K562 (cell line): ENCODE results near the gene ITGB1BP2. TPM values are rescaled to one million over a fixed set of nuclear protein-coding genes. Genes with fewer than 3 reads are reported as not detected.

Source experiments
- HNRNPUL1 ChIP-seq: fragments of 200-400 bp; formaldehyde crosslinking; IDR thresholded peaks from 2 replicates; pipeline ENCODE4 v1.6.1; 2017; ENCODE audit warnings: low read length
- KLF16 ChIP-seq: IDR thresholded peaks from 2 replicates; pipeline ENCODE4 v1.6.1; 2016; ENCODE audit warnings: antibody characterized with exemption
- SIX5 ChIP-seq, 2 experiments: IDR thresholded peaks; 2 replicates each; pipeline ENCODE4 v1.6.1; 2011; ENCODE audit warnings: low read length in 2 of 2, borderline replicate concordance in 1 of 2, low read depth in 1 of 2, mild to moderate bottlenecking in 1 of 2, moderate library complexity in 1 of 2; ENCODE audit not compliant: insufficient read depth in 1 of 2
- SMARCA4 ChIP-seq: fragments of 450-650 bp; IDR thresholded peaks from 2 replicates; pipeline ENCODE4 v1.6.1; 2016
- ZBTB26 ChIP-seq: fragments of 450-650 bp; formaldehyde crosslinking; IDR thresholded peaks from 2 replicates; pipeline ENCODE4 v1.4.0; 2022; ENCODE audit warnings: missing genetic modification characterization
- ZNF507 ChIP-seq: conservative IDR thresholded peaks from 2 replicates; pipeline ENCODE4 v1.6.1; 2017; ENCODE audit warnings: missing genetic modification characterization, missing compliant biosample characterization
- polyA plus RNA-seq, 8 experiments: library from polyadenylated mRNA; depleted of rRNA in 4 of 8; stranded (reverse) in 5 of 8; unstranded in 3 of 8; fragments of >200 nt; fragmentation: Nextera tagmentation in 2 of 8; fragmentation: Illumina TruSeq in 1 of 8; extraction: Ambion mirVana in 2 of 8; extraction: Trizol in 1 of 8; gene quantifications; 2 replicates each; pipeline versions ENCODE4 v1.2.1 to v1.2.3, GENCODE V29; 2011 to 2014; ENCODE audit warnings: inconsistent platforms in 1 of 8, missing spikeins in 1 of 8
- total RNA-seq, 7 experiments: library from RNA; depleted of rRNA in 6 of 7; stranded (reverse); fragments of >200 nt in 6 of 7; fragmentation: Illumina TruSeq in 2 of 7; extraction: Trizol in 2 of 7; gene quantifications; 2 replicates each; pipeline versions ENCODE4 v1.2.1 to v1.2.3, GENCODE V29; 2011 to 2021; ENCODE audit warnings: low replicate concordance in 1 of 7
- TF ChIP-seq, protein P1 (sequence below): fragments of 450-650 bp; IDR thresholded peaks from 2 replicates; pipeline ENCODE4 v1.6.1; 2016; ENCODE audit warnings: mild to moderate bottlenecking, moderate library complexity
- TF ChIP-seq, protein P2 (sequence below): fragments of 450-650 bp; formaldehyde crosslinking; IDR thresholded peaks from 2 replicates; pipeline ENCODE4 v1.4.0; 2020; ENCODE audit warnings: mild to moderate bottlenecking, mixed read lengths
- TF ChIP-seq, protein P3 (sequence below): IDR thresholded peaks from 2 replicates; pipeline ENCODE4 v1.6.1; 2016; ENCODE audit warnings: missing genetic modification characterization, missing compliant biosample characterization

ITGB1BP2 gene
- total and polyA plus RNA-seq, 9 of the 15 experiments (the other 6 are each of a cell fraction or from before 2014, with no cell fraction given) = 1.6 to 4.0 (median 1.9) TPM

- TF ChIP-seq, protein P1, sequence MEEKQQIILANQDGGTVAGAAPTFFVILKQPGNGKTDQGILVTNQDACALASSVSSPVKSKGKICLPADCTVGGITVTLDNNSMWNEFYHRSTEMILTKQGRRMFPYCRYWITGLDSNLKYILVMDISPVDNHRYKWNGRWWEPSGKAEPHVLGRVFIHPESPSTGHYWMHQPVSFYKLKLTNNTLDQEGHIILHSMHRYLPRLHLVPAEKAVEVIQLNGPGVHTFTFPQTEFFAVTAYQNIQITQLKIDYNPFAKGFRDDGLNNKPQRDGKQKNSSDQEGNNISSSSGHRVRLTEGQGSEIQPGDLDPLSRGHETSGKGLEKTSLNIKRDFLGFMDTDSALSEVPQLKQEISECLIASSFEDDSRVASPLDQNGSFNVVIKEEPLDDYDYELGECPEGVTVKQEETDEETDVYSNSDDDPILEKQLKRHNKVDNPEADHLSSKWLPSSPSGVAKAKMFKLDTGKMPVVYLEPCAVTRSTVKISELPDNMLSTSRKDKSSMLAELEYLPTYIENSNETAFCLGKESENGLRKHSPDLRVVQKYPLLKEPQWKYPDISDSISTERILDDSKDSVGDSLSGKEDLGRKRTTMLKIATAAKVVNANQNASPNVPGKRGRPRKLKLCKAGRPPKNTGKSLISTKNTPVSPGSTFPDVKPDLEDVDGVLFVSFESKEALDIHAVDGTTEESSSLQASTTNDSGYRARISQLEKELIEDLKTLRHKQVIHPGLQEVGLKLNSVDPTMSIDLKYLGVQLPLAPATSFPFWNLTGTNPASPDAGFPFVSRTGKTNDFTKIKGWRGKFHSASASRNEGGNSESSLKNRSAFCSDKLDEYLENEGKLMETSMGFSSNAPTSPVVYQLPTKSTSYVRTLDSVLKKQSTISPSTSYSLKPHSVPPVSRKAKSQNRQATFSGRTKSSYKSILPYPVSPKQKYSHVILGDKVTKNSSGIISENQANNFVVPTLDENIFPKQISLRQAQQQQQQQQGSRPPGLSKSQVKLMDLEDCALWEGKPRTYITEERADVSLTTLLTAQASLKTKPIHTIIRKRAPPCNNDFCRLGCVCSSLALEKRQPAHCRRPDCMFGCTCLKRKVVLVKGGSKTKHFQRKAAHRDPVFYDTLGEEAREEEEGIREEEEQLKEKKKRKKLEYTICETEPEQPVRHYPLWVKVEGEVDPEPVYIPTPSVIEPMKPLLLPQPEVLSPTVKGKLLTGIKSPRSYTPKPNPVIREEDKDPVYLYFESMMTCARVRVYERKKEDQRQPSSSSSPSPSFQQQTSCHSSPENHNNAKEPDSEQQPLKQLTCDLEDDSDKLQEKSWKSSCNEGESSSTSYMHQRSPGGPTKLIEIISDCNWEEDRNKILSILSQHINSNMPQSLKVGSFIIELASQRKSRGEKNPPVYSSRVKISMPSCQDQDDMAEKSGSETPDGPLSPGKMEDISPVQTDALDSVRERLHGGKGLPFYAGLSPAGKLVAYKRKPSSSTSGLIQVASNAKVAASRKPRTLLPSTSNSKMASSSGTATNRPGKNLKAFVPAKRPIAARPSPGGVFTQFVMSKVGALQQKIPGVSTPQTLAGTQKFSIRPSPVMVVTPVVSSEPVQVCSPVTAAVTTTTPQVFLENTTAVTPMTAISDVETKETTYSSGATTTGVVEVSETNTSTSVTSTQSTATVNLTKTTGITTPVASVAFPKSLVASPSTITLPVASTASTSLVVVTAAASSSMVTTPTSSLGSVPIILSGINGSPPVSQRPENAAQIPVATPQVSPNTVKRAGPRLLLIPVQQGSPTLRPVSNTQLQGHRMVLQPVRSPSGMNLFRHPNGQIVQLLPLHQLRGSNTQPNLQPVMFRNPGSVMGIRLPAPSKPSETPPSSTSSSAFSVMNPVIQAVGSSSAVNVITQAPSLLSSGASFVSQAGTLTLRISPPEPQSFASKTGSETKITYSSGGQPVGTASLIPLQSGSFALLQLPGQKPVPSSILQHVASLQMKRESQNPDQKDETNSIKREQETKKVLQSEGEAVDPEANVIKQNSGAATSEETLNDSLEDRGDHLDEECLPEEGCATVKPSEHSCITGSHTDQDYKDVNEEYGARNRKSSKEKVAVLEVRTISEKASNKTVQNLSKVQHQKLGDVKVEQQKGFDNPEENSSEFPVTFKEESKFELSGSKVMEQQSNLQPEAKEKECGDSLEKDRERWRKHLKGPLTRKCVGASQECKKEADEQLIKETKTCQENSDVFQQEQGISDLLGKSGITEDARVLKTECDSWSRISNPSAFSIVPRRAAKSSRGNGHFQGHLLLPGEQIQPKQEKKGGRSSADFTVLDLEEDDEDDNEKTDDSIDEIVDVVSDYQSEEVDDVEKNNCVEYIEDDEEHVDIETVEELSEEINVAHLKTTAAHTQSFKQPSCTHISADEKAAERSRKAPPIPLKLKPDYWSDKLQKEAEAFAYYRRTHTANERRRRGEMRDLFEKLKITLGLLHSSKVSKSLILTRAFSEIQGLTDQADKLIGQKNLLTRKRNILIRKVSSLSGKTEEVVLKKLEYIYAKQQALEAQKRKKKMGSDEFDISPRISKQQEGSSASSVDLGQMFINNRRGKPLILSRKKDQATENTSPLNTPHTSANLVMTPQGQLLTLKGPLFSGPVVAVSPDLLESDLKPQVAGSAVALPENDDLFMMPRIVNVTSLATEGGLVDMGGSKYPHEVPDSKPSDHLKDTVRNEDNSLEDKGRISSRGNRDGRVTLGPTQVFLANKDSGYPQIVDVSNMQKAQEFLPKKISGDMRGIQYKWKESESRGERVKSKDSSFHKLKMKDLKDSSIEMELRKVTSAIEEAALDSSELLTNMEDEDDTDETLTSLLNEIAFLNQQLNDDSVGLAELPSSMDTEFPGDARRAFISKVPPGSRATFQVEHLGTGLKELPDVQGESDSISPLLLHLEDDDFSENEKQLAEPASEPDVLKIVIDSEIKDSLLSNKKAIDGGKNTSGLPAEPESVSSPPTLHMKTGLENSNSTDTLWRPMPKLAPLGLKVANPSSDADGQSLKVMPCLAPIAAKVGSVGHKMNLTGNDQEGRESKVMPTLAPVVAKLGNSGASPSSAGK = peak; percentile 18; the same call in 1 of the 2 replicates
- TF ChIP-seq, protein P2, sequence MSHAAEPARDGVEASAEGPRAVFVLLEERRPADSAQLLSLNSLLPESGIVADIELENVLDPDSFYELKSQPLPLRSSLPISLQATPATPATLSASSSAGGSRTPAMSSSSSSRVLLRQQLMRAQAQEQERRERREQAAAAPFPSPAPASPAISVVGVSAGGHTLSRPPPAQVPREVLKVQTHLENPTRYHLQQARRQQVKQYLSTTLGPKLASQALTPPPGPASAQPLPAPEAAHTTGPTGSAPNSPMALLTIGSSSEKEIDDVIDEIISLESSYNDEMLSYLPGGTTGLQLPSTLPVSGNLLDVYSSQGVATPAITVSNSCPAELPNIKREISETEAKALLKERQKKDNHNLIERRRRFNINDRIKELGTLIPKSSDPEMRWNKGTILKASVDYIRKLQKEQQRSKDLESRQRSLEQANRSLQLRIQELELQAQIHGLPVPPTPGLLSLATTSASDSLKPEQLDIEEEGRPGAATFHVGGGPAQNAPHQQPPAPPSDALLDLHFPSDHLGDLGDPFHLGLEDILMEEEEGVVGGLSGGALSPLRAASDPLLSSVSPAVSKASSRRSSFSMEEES (CRISPR knock-in tag) = no peak
- TF ChIP-seq, protein P3, sequence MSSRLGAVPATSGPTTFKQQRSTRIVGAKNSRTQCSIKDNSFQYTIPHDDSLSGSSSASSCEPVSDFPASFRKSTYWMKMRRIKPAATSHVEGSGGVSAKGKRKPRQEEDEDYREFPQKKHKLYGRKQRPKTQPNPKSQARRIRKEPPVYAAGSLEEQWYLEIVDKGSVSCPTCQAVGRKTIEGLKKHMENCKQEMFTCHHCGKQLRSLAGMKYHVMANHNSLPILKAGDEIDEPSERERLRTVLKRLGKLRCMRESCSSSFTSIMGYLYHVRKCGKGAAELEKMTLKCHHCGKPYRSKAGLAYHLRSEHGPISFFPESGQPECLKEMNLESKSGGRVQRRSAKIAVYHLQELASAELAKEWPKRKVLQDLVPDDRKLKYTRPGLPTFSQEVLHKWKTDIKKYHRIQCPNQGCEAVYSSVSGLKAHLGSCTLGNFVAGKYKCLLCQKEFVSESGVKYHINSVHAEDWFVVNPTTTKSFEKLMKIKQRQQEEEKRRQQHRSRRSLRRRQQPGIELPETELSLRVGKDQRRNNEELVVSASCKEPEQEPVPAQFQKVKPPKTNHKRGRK (tag) = peak; percentile 85
- TF ChIP-seq SIX5 (IDR thresholded peaks at IDR 0.05; ENCODE audit: borderline replicate concordance in 1 of 2, insufficient read depth in 1 of 2, low read depth in 1 of 2, low read length in 2 of 2) (no peak), SMARCA4 (no peak), ZNF507 (no peak), HNRNPUL1 (no peak), KLF16 (no peak), ZBTB26 (CRISPR knock-in tag) (peak; percentile 63; the same call in 1 of the 2 replicates)
Measured at GRCh38 chrX:71282514-71283402, 18.8 kb upstream of the ITGB1BP2 start (continued).
